Medulla oblongata (tissue), 1 donor: Measurements from ENCODE around the gene GJB6.
"Not testable (repeated sequence)": the region's sequence is repeated elsewhere in the genome, so short reads cannot be mapped to it uniquely, and the experiment has no call there.

Source experiments
- DNase-seq: peaks from one replicate; pipeline ENCODE4 v3.0.0-alpha.2; 2015; ENCODE audit errors: extremely low spot score

Gene GJB6

DNA sequence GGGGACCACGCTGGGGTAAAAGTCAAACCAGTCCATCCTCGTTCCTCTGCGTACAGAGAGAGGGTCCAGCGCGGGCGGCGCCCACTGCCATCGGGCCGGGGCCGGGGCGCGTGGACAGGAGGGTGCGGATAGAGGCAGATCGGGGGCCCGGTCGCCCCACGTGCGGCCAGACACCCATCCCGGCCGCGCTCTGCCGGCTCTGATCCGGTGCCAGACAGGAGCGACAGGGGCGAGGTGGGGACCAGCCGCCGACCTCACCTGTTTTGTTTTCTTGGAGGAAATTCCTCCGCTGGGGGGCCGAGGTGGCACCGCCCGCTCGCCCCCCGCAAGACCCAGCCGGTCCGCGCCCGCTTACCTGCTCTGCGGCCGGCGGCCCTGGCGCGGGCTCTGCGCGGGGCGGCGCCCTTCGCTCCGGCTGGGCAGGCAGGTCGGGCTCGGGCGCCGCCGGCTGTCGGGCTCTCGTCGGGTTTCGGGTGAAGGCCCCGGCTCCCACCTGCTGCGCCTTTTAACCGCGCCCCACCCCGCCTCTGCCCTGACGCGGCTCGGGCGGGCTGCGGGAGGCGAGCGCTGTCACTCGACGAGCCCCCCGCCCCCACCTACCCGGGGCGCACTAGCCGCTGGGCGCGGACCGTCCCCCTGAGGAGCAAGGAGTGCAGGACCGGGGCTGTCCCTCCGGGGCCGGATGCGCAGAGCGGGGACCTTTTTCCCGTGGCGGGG lies at the start of gene GJB6:
Gene GJB6, minus strand, starts transcription at position 481 of the 717 bp plus-strand sequence. CDS start 8,839 bp downstream, outside the sequence.
- no peak for DNase-seq

GRCh38 chr13:20276901-20277300 lies 44.8 kb upstream of the GJB6 start:
- not testable (repeated sequence) for DNase-seq

DNA sequence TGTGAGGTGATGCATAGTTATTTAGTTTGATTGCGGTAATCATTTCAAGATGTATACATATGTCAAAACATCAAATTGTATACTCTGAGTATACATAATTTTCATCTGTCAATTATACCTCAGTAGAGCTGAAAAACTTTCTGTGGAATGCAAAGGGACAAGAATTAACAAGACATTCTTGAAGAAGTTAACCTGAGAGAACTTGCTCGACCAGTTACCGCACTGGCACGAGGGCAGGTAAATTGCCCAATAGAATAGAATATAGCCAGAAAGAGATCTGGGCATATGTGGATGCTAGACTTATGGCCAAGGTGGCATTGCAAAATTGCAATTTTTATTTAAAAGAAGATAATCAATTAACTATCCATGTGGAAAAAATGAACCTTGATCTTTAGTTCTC lies 42.3 kb upstream of the GJB6 start:
- no peak for DNase-seq

DNA sequence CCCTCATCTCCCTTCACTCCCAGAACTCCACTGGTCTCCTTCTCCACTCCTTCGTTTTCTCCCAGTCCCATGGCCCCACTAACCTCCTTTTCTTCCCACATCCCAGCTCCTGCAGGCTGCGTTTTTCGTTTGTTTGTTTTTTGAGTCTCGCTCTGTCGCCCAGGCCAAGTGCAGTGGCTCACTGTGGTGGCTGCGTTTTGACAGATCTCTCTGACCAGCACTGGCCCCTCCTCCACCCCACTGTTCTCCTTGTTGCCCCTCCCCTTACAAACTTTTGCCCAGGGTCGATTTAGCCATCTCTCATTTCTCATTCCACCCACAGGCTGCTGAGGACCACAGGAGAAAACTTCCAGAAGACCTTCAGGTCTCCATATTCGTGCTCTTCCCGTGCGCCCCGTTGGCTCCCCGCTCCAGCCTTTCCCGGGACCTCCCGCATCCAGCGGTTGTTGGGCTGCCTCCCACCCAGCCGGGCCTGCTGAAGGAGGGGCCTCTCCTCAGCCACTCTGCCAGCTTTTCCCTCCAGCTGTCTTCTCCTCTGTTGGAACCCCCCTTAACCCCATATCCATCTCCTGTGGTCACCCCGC lies 40.6 kb upstream of the GJB6 start:
- no peak for DNase-seq

- DNase-seq: no peak
Measured at GRCh38 chr13:20272104-20272503, 40.0 kb upstream of the GJB6 start.

DNA sequence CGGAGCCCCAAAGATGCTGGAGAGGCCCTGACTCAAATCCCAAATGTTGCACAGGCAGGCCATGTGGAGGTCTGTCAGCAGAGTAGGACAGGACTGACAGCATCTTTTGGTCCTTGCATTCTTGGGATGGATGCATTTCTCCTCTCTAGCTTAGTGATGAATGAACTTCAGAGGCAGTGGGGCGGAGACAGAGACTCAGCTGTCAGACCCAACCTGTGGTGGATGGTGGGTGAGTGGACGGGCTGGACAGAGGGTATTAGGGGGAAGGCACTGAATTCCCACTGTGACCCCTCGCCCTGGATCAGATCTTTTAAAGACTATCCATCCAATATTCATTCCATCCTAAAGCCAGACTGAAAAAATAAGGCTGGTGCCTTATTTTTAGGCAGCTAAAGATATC lies 39.3 kb upstream of the GJB6 start:
- no peak for DNase-seq

DNA sequence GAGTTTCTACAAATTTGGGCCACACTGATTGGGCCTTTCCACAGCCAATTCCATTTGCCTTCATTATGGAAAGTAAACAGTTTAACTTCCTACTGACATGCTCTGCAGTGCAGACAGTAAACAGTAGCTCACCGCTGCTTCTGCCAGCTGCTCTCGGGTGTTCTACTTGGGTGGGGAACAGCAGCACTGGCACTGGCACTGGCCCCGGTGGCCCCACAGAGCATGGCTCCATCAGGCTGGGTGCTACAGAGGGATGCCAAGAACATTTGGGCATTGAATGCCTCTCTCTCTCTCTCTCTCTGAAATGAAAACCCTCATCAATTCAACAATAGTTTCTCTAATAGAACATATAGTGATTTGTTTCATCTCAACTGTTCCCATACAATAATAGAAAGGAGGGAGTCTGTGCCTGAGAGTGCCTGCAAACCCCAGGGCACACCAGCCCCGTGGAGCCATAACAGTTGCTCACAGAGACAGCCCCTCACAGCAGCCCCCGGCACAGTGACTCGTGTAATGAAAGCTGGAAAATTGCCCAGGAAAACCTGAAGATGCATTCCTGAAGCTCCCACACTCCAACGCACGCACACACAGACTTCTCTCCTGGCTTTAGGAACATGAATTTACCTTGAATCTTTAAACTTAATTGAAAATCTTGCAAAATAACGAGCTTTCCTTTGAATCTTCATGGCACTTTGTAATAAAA lies 38.2 kb upstream of the GJB6 start:
- DNase-seq: no peak

DNA sequence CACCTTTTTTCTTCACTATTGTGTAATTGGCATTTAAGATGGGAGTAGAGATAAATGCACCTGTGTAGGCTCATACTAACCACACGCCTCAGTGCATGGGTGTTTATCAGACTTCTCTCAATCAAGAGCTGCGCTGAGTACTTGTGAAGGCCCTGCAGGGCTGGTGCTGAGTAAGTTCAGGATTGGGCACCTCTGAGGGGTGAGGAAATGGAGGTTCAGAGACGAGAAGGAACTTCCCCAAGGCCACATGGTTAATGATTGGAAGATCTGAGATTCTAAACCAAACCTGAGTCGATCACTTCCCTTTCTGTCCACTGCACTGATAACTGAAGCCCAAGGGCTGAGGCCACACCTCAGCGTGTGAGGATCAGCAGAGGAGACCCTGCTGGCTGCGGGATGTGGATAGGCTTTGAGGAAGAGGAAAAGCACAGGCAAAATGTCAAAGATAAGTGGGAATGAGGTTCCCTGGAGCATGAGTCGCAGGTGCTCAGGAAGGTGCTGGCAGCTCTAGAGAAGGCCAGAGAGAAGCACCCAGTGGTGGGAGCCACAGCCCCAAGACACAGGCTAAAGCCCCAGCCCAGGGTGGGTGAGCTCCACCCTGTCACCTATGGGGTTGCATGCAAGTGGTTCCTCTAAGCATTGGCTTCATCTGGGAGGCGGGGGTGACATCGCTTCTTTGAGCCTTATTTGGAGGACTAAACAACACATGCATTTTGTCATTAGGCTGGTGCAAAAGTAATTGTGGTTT lies 32.3 kb upstream of the GJB6 start:
- no peak for DNase-seq

DNA sequence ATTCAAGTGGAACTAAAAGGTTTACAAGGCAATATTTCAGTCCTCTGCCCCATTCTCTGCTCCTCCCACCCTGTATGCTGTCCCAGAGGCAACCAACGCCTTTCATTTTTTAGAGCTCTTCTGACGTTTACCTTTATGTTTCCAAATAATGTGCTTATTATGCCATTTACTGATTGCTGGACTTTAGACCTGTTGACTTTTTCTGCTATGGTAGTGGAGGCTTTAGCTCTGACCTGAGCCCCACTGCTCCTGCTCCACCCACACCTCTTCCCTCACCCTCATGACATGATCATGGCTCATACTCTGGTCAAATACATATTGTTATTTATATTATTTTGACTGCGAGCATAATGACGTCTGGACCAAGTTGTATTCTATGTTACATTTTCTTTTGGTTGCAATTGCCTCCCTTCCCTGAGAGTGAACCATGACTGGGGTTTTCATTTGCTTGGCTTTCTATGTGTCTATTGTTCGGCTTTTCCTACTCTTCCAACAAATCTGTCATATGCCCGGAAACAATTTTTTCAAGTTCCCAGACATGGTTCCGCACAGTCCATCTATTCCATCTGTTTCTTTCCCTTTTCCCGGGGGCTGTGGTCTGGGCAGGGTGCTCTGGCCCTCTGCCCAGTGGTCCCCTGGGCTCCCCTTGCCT lies 31.4 kb upstream of the GJB6 start:
- DNase-seq: no peak

- DNase-seq: no peak
Measured at GRCh38 chr13:20258963-20259288, 26.8 kb upstream of the GJB6 start.

- DNase-seq: no peak
Measured at GRCh38 chr13:20258208-20258962, 26.3 kb upstream of the GJB6 start.

GRCh38 chr13:20254076-20254475 lies 22.0 kb upstream of the GJB6 start:
- DNase-seq: no peak

GRCh38 chr13:20249913-20250312 lies 17.8 kb upstream of the GJB6 start:
- no peak for DNase-seq

- no peak for DNase-seq
Measured at GRCh38 chr13:20247963-20248362, 15.8 kb upstream of the GJB6 start.

DNA sequence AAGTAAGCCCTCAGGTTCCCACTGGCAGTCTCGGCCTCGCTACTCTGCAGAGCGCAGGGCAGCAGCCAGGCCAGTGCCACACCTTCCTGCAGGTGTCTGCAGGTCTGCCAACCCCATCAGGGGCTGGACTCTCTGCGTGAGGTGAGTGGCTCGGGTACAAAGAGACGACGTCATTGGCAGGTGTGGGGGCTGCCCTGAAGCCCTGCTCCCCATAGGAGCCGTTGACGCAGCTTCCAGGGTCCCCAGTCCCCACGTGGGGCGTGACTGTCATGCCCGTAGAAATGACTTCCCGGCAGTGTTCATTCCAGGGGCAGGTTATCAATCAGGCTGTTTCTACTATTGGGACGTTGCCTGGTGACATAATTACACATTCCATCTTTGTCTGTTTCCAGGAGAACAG lies 15.3 kb upstream of the GJB6 start:
- DNase-seq: no peak

DNA sequence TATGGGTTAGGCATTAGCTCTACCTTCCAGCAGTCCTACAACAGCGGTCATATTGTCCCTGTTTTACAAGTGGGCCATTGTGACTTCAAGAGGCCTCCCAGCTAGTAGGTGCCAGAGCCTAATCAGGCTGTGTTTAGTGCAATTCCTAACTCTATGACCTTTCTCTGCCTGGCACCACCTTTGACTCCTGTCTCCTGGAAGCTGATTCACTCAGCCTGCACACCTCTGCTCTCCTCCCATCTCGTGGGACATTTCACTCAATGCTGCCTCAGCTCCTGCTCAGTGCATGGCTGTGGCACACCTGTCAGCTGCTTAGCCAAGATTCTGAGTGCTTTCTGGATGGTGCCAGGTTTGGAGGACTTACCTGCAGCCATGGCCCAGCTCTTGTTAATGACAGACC lies 9.5 kb upstream of the GJB6 start:
- DNase-seq: no peak

GRCh38 chr13:20239748-20240147 lies 7.6 kb upstream of the GJB6 start:
- DNase-seq: no peak

DNA sequence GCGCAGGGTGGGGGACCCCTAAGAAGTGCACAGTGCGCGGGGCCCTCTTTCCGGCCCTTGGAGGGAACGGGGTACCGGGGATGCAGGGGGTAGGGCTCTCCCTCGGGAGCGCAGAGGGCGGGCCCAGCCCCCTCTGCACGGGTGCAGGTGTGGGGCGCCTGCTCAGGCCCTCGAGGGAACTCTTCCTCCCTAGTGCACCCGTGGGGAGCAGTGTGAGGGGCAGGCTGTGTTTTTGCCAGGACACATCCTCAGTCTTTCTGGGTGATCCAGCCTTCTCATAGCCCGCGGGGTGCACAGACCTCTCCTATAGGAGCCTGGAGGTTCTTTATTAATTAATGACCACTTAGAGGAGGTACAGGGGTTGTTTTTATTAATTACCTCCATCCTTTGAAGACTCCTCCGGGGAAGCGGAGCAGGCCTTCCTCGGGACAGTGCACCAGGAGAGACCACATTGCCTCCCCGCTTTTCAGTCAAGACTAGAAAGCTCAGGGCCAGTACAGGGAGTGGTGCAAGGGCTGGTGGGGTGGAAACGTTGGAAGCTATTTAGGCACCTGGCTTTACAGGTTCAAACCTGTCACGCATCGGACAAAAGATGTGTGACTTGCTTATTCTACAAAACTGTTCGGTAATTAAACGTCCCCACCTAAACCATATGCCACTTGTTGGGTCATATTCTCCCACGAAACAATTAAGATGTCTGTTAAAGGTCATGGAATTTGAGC lies 598 bp upstream of the GJB6 start:
- DNase-seq: no peak

DNA sequence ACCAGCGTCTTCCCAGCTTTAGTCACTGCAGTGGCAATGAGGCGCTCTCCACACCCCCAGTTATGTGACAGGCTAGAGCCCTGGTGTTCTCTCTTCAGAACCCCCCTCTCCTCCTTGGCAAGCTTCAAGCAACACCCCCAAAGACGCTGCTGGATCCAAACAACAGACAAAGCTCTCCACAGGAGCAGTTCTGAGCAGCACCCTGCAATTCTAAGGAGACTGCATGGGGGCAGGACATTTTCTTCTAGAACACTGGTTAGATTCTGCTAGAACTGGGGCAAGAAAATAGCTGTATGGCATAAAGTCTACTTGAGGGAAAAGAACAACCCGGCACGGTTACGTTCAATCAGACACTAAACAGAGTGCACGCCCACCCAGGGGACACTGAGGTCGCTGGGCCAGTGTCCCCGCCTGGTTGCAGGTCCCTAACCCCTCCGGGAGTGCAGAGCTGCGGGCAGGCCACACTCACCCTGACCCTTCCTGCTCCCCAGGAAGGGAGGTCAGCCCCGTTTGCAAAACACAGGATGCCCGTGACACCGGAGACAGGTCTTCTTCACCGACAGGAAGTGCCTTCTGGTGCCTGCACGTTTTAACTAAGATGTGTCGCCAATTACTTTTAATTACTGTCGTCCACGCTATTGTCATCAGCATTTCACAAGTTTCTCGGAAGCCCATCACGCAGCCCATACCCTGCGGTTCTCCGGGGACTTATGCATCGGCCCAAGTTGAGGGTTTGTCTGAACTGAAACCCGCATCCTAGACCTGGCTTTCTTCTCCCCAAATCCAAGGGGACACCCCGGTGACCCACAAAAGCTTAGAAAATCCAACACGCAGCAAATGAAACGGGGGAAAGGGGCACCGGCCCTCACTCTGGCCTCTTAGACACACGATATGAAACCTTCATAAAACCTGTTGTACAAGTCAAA lies 943 bp downstream of the GJB6 start:
- no peak for DNase-seq

DNA sequence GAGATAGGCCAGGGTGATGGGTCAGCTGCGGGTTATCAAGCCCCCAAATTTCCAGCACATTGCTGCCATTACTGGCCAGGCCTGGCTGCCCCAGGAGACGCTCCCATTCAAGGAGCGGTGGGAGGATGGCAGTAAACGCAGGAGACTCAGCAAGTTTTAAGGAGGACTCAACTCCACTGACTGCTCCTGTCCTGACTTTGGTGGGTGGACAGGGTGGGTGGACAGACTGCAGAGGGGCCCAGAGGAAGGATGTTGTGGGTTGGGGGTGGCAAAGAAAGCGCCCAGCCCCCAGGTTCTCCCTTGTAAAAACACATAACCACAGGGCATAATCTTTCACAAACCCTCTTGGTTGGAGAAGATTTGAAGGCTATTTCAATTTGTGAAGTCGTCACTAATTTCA lies 4.4 kb downstream of the GJB6 start:
- no peak for DNase-seq
